Stimulated activated CD4-positive, alpha-beta T cell treated with anti-CD3 and anti-CD28 coated beads, TNF-alpha, amount 100 ng/mL, for 48 hours (primary cell): ENCODE data around the gene FGD3.

Experiments
- DNase-seq, 3 donors: peaks; one replicate each; pipeline ENCODE4 v3.0.0-alpha.2; 2020; ENCODE audit warnings: low read depth in 3 of 3

FGD3 gene

GRCh38 chr9:92954886-92955285, 7.6 kb downstream of the FGD3 start:
- DNase-seq = no peak

- DNase-seq = no peak
Observed at GRCh38 chr9:92960561-92961290, 13.4 kb downstream of the FGD3 start.

GRCh38 chr9:92961627-92962302, 14.4 kb downstream of the FGD3 start:
- peak in 2 of 3 donors; percentile 45 to 62 for DNase-seq

GRCh38 chr9:92962303-92962649, 15.0 kb downstream of the FGD3 start:
- DNase-seq = no peak

- no peak for DNase-seq
Observed at GRCh38 chr9:92962846-92963245, 15.5 kb downstream of the FGD3 start.

- DNase-seq = peak in 2 of 3 donors; percentile 45 to 54
Observed at GRCh38 chr9:92963831-92964606, 16.7 kb downstream of the FGD3 start.

- DNase-seq = no peak
Observed at GRCh38 chr9:92964607-92965060, 17.3 kb downstream of the FGD3 start.

- DNase-seq = no peak
Observed at GRCh38 chr9:92965061-92965758, 17.9 kb downstream of the FGD3 start.

- no peak for DNase-seq
Observed at GRCh38 chr9:92965759-92966517, 18.6 kb downstream of the FGD3 start.

GRCh38 chr9:92966518-92966800, 19.1 kb downstream of the FGD3 start:
- no peak for DNase-seq

GRCh38 chr9:92968081-92968480, 20.8 kb downstream of the FGD3 start:
- no peak for DNase-seq

GRCh38 chr9:92969516-92970466, 22.5 kb downstream of the FGD3 start:
- DNase-seq = no peak

- no peak for DNase-seq
Observed at GRCh38 chr9:92970467-92970923, 23.2 kb downstream of the FGD3 start.

- DNase-seq = no peak
Observed at GRCh38 chr9:92971121-92971520, 23.8 kb downstream of the FGD3 start.

GRCh38 chr9:92971776-92972175, 24.5 kb downstream of the FGD3 start:
- no peak for DNase-seq

- DNase-seq = no peak
Observed at GRCh38 chr9:92973700-92974099, 26.4 kb downstream of the FGD3 start.

- no peak for DNase-seq
Observed at GRCh38 chr9:92974161-92974661, 26.9 kb downstream of the FGD3 start.

- no peak for DNase-seq
Observed at GRCh38 chr9:92974761-92975755, 27.7 kb downstream of the FGD3 start.

GRCh38 chr9:92976431-92976830, 29.1 kb downstream of the FGD3 start:
- DNase-seq = no peak
